ENCODE results near the gene MDFIC2.
"Not testable (repeated sequence)": the region's sequence is repeated elsewhere in the genome, so short reads cannot be mapped to it uniquely, and the experiment has no call there.

The MDFIC2 gene

GRCh38 chr3:70312336-70312735 lies at the start of gene MDFIC2:
Gene MDFIC2 (minus strand): TSS chr3:70312638. CDS start chr3:70311973, 665 bp downstream.
- no peak within 1 kb of the TSS for H3K4me3 ChIP-seq (ENCODE audit: low read depth, low read length)
- TF ChIP-seq CTCF (IDR thresholded peaks at IDR 0.05; ENCODE audit: low read depth, low read length): no peak
- DNase-seq (ENCODE audit: low read depth, low spot score): no peak
- in situ Hi-C loops (cut with HindIII; ENCODE audit: low sequenced_read_pairs): no loop called here

GRCh38 chr3:70360979-70361760 lies 48.7 kb upstream of the MDFIC2 start:
- no peak overlapping the region for H3K4me3 ChIP-seq (ENCODE audit: low read depth, low read length)
- no peak for TF ChIP-seq CTCF (IDR thresholded peaks at IDR 0.05; ENCODE audit: low read depth, low read length)
- DNase-seq (ENCODE audit: low read depth, low spot score): peak; percentile 74
- in situ Hi-C loops (cut with HindIII; ENCODE audit: low sequenced_read_pairs): no loop called here

- TF ChIP-seq CTCF (IDR thresholded peaks at IDR 0.05; ENCODE audit: low read depth, low read length): no peak
- no peak for DNase-seq (ENCODE audit: low read depth, low spot score)
- in situ Hi-C loops (cut with HindIII; ENCODE audit: low sequenced_read_pairs): no loop called here
- H3K4me3 ChIP-seq (ENCODE audit: low read depth, low read length): no peak overlapping the region
Observed at GRCh38 chr3:70359711-70360110, 47.3 kb upstream of the MDFIC2 start.

GRCh38 chr3:70358978-70359580 lies 46.6 kb upstream of the MDFIC2 start:
- peak; percentile 73 for TF ChIP-seq CTCF (IDR thresholded peaks at IDR 0.05; ENCODE audit: low read depth, low read length)
- peak; percentile 59 for DNase-seq (ENCODE audit: low read depth, low spot score)
- in situ Hi-C loops (cut with HindIII; ENCODE audit: low sequenced_read_pairs): no loop called here
- no peak overlapping the region for H3K4me3 ChIP-seq (ENCODE audit: low read depth, low read length)

GRCh38 chr3:70352215-70352614 lies 39.8 kb upstream of the MDFIC2 start:
- no peak overlapping the region for H3K4me3 ChIP-seq (ENCODE audit: low read depth, low read length)
- no peak for DNase-seq (ENCODE audit: low read depth, low spot score)
- TF ChIP-seq CTCF (IDR thresholded peaks at IDR 0.05; ENCODE audit: low read depth, low read length): no peak
- in situ Hi-C loops (cut with HindIII; ENCODE audit: low sequenced_read_pairs): no loop called here

- in situ Hi-C loops (cut with HindIII; ENCODE audit: low sequenced_read_pairs): no loop called here
- TF ChIP-seq CTCF (IDR thresholded peaks at IDR 0.05; ENCODE audit: low read depth, low read length): no peak
- no peak overlapping the region for H3K4me3 ChIP-seq (ENCODE audit: low read depth, low read length)
- DNase-seq (ENCODE audit: low read depth, low spot score): no peak
Observed at GRCh38 chr3:70342149-70342548, 29.7 kb upstream of the MDFIC2 start.

GRCh38 chr3:70336885-70337284 lies 24.4 kb upstream of the MDFIC2 start:
- DNase-seq (ENCODE audit: low read depth, low spot score); H3K4me3 ChIP-seq (ENCODE audit: low read depth, low read length); in situ Hi-C loops (cut with HindIII; ENCODE audit: low sequenced_read_pairs): not testable (repeated sequence)
